NCI-H1694 treated with DMSO at 0.1 percent for 48 hours (cell line): ENCODE results near the gene SEC22B.
"Not testable (repeated sequence)": the region's sequence is repeated elsewhere in the genome, so short reads cannot be mapped to it uniquely, and the experiment has no call there.

Experiments used
- DNase-seq: peaks from one replicate; lab custom pipeline; 2025; lab: John Stamatoyannopoulos, UW

Gene SEC22B

GRCh38 chr1:120145806-120146205, 30.5 kb downstream of the SEC22B start:
- DNase-seq, result not testable (repeated sequence)

- DNase-seq, result not testable (repeated sequence)
Observed at GRCh38 chr1:120144626-120145025, 31.7 kb downstream of the SEC22B start.

GRCh38 chr1:120144169-120144568, 32.2 kb downstream of the SEC22B start:
- not testable (repeated sequence) for DNase-seq

- DNase-seq, result not testable (repeated sequence)
Observed at GRCh38 chr1:120143334-120143733, 33.0 kb downstream of the SEC22B start.

- DNase-seq, result not testable (repeated sequence)
Observed at GRCh38 chr1:120142512-120143263, 33.6 kb downstream of the SEC22B start.

- DNase-seq, result not testable (repeated sequence)
Observed at GRCh38 chr1:120141865-120142264, 34.5 kb downstream of the SEC22B start.

- not testable (repeated sequence) for DNase-seq
Observed at GRCh38 chr1:120140656-120141265, 35.6 kb downstream of the SEC22B start.

GRCh38 chr1:120136086-120136485, 40.2 kb downstream of the SEC22B start:
- DNase-seq, result not testable (repeated sequence)

- DNase-seq, result not testable (repeated sequence)
Observed at GRCh38 chr1:120133928-120134325, 42.4 kb downstream of the SEC22B start.

GRCh38 chr1:120133228-120133927, 42.9 kb downstream of the SEC22B start:
- no peak for DNase-seq

GRCh38 chr1:120132406-120132763, 43.9 kb downstream of the SEC22B start:
- not testable (repeated sequence) for DNase-seq

GRCh38 chr1:120131611-120132405, 44.5 kb downstream of the SEC22B start:
- DNase-seq, result not testable (repeated sequence)

GRCh38 chr1:120127921-120128320, 48.4 kb downstream of the SEC22B start:
- DNase-seq, result not testable (repeated sequence)

GRCh38 chr1:120126216-120126615, 50.1 kb downstream of the SEC22B start:
- DNase-seq, result not testable (repeated sequence)

- DNase-seq, result not testable (repeated sequence)
Observed at GRCh38 chr1:120124628-120125027, 51.7 kb downstream of the SEC22B start.

GRCh38 chr1:120123813-120124510, 52.4 kb downstream of the SEC22B start:
- not testable (repeated sequence) for DNase-seq

- not testable (repeated sequence) for DNase-seq
Observed at GRCh38 chr1:120122262-120122893, 53.9 kb downstream of the SEC22B start.

- DNase-seq, result not testable (repeated sequence)
Observed at GRCh38 chr1:120121830-120122229, 54.5 kb downstream of the SEC22B start.

- not testable (repeated sequence) for DNase-seq
Observed at GRCh38 chr1:120120525-120120924, 55.8 kb downstream of the SEC22B start.

GRCh38 chr1:120117371-120118177, 58.7 kb downstream of the SEC22B start:
- not testable (repeated sequence) for DNase-seq
